ENCODE data around the gene AFAP1. TPM values are rescaled to one million over a fixed set of nuclear protein-coding genes. Genes with fewer than 3 reads are reported as not detected.
A peak's percentile ranks its signal among the peaks of the same experiment; 100 is the strongest.

Gene AFAP1
- total RNA-seq, 1 experiment from 2014 or later = 23.6 TPM

GRCh38 chr4:7984286-7984925 lies 44.7 kb upstream of the AFAP1 start:
- no peak overlapping the region for H3K27ac Mint-ChIP-seq
- no peaks in the 10 kb centered on the region; the same call in 1 of the 2 replicates for H3K27me3 Mint-ChIP-seq (ENCODE audit: low read depth)
- POLR2A ChIA-PET = interaction anchor here (0.6 kb wide), 1 partner anchor 143 kb away, joined by 4 read pairs; no protein-coding TSS in a partner anchor
- H3K4me1 Mint-ChIP-seq = peaks cover 37% of the 10 kb centered on the region
- TF ChIP-seq TCF7 (CRISPR knock-in tag; IDR thresholded peaks at IDR 0.05; ENCODE audit: low read depth) = no peak
- no peak for TF ChIP-seq NFE2L1 (CRISPR knock-in tag; IDR thresholded peaks at IDR 0.05)
- no peak for TF ChIP-seq IRF1 (CRISPR knock-in tag; IDR thresholded peaks at IDR 0.05)
- TF ChIP-seq USF1 (CRISPR knock-in tag; IDR thresholded peaks at IDR 0.05) = no peak
- TF ChIP-seq ZNF416 (CRISPR knock-in tag; IDR thresholded peaks at IDR 0.05) = no peak
- TF ChIP-seq MAX (CRISPR knock-in tag; IDR thresholded peaks at IDR 0.05) = no peak
- no peak for TF ChIP-seq TEAD4 (CRISPR knock-in tag; IDR thresholded peaks at IDR 0.05)
- no peak for TF ChIP-seq EMX1 (CRISPR knock-in tag; IDR thresholded peaks at IDR 0.05)
- TF ChIP-seq FOXP4 (CRISPR knock-in tag; IDR thresholded peaks at IDR 0.05) = no peak
- no peak for TF ChIP-seq CBFB (CRISPR knock-in tag; IDR thresholded peaks at IDR 0.05; ENCODE audit: low read depth)
- H3K36me3 Mint-ChIP-seq = peaks cover 6% of the 10 kb centered on the region
- ATAC-seq (no peak), DNase-seq (ENCODE audit: low spot score) (no peak)
- CTCF ChIA-PET = interaction anchor here (0.9 to 6.1 kb wide), 4 partner anchors 46 to 223 kb away, joined by 3 to 116 read pairs (median 6); no protein-coding TSS in a partner anchor
- no peak overlapping the region for H3K4me3 Mint-ChIP-seq
- peaks cover 6% of the 10 kb centered on the region; the same call in 1 of the 2 replicates for H3K9me3 Mint-ChIP-seq

- no peaks in the 10 kb centered on the region; the same call in 1 of the 2 replicates for H3K27me3 Mint-ChIP-seq (ENCODE audit: low read depth)
- peaks cover 6% of the 10 kb centered on the region; the same call in 1 of the 2 replicates for H3K9me3 Mint-ChIP-seq
- peaks cover 6% of the 10 kb centered on the region for H3K36me3 Mint-ChIP-seq
- TF ChIP-seq ZNF396 (CRISPR knock-in tag; IDR thresholded peaks at IDR 0.05; ENCODE audit: borderline replicate concordance) (no peak), TEAD1 (CRISPR knock-in tag; IDR thresholded peaks at IDR 0.05) (no peak), ZSCAN18 (CRISPR knock-in tag; IDR thresholded peaks at IDR 0.05) (no peak), ZNF232 (CRISPR knock-in tag; IDR thresholded peaks at IDR 0.05) (no peak), HMGA2 (CRISPR knock-in tag; IDR thresholded peaks at IDR 0.05) (no peak), ARID4B (CRISPR knock-in tag; IDR thresholded peaks at IDR 0.05; ENCODE audit: borderline replicate concordance) (no peak), AFF4 (CRISPR knock-in tag; IDR thresholded peaks at IDR 0.05; ENCODE audit: borderline replicate concordance) (no peak)
- ChIA-PET POLR2A (no interaction called here), CTCF (interaction anchor here (0.8 to 6.1 kb wide), 4 partner anchors 45 to 222 kb away, joined by 3 to 116 read pairs (median 7); no protein-coding TSS in a partner anchor)
- H3K27ac Mint-ChIP-seq = 0 out of 2 replicates have a peak overlapping the region, but pooled peaks have one; percentile 10
- DNase-seq (ENCODE audit: low spot score) = no peak
- H3K4me3 Mint-ChIP-seq = no peak overlapping the region
- no peak for ATAC-seq
- peaks cover 48% of the 10 kb centered on the region for H3K4me1 Mint-ChIP-seq
Observed at GRCh38 chr4:7983296-7983695, 43.6 kb upstream of the AFAP1 start.
